Activated CD4-positive, alpha-beta memory T cell treated with anti-CD3 and anti-CD28 coated beads for 36 hours (primary cell): ENCODE measurements around the gene SH2D4B. TPM values are rescaled to one million over a fixed set of nuclear protein-coding genes. Genes with fewer than 3 reads are reported as not detected.

Source experiments
- CTCF ChIA-PET: fragments of 350-600 bp; sonication (Branson Sonifier 250); formaldehyde crosslinking; loops from one replicate; lab custom pipeline; 2021; ENCODE audit warnings: antibody characterized with exemption, inconsistent platforms; lab: Charles Lee
- POLR2A ChIA-PET: fragments of 350-600 bp; sonication (Branson Sonifier 250); formaldehyde crosslinking; loops from one replicate; lab custom pipeline; 2021; ENCODE audit warnings: antibody characterized with exemption; lab: Charles Lee
- DNase-seq: peaks from one replicate; pipeline ENCODE4 v3.0.0-alpha.2; 2020
- H3K27ac Mint-ChIP-seq: one replicate; pipeline ENCODE4 v1.8.0; 2021; ENCODE audit warnings: mixed read lengths
- H3K27me3 Mint-ChIP-seq: one replicate; pipeline ENCODE4 v1.8.0; 2021; ENCODE audit warnings: mixed read lengths
- H3K36me3 Mint-ChIP-seq: one replicate; pipeline ENCODE4 v1.8.0; 2021; ENCODE audit warnings: mixed read lengths
- H3K4me1 Mint-ChIP-seq: one replicate; pipeline ENCODE4 v1.8.0; 2021; ENCODE audit warnings: low read depth, mixed read lengths
- H3K4me3 Mint-ChIP-seq: one replicate; pipeline ENCODE4 v1.8.0; 2021; ENCODE audit warnings: mild to moderate bottlenecking, mixed read lengths
- H3K9me3 Mint-ChIP-seq: one replicate; pipeline ENCODE4 v1.8.0; 2021; ENCODE audit warnings: mixed read lengths
- intact Hi-C: fragments of 100-400 bp; cut with micrococcal nuclease; formaldehyde crosslinking; loops from one replicate; pipeline ENCODE4 v1.15.1; 2023
- total RNA-seq, 2 experiments: library from RNA; stranded (reverse); gene quantifications; one replicate each; pipeline ENCODE4 v1.2.3, GENCODE V29; 2021

The SH2D4B gene
- total RNA-seq, 2 experiments from 2014 or later = 0.12 TPM; not detected in 1

DNA sequence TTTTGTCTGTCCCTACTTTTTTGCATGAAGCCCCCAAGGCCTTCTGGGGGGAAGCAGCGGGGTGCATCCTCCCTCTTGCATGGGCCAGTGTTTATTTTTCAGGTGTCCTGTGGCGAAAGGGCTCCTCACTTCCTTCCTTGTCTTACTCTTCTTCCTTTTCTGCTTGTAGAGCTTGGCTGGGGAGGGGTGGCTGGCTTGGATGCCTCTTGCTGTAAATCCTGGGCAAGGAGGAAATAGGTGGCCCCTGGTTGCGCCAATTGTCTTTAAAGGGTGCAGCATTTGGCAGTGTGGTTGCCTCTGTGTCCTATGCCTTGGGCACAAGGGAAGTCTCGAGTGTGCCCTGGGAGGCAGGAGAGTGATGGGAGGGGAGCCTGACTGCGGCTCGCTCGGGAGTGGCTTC, 95.0 kb downstream of the SH2D4B start:
- Mint-ChIP-seq H3K36me3 (no peaks in the 10 kb centered on the region), H3K27me3 (no peaks in the 10 kb centered on the region), H3K4me1 (no peaks in the 10 kb centered on the region), H3K4me3 (no peak overlapping the region), H3K9me3 (no peaks in the 10 kb centered on the region), H3K27ac (no peak overlapping the region)
- intact Hi-C loops = no loop called here
- ChIA-PET CTCF (interaction anchor here (1.7 kb wide), 1 partner anchor 31 kb away, joined by 4 read pairs; no protein-coding TSS in a partner anchor), POLR2A (no interaction called here)
- no peak for DNase-seq

DNA sequence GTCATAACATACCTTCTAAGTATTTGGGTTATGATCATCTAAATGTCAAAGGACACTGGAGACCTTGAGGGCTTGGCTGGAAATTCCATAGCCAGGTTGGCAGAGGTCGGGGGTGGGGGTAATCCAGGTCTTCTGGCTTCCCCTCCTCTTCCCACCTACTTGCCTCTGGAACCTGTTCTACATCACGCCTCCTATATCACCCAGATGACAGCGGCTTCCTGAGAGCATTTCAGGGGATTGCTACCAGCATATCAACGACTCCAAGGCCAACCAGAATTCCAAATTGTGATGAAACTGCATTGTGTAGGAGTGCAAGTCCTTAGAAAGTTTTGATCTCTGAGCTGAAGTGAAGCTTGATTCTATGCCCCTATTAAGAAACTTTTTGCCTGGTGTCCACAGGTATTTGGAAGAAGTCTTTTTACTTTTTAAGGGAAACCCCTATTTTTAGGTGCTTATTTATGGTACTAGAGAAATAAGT, 95.7 kb downstream of the SH2D4B start:
- H3K4me1 Mint-ChIP-seq = no peaks in the 10 kb centered on the region
- H3K27me3 Mint-ChIP-seq = no peaks in the 10 kb centered on the region
- H3K4me3 Mint-ChIP-seq = no peak overlapping the region
- intact Hi-C loops = no loop called here
- POLR2A ChIA-PET = no interaction called here
- CTCF ChIA-PET = interaction anchor here (0.8 to 1.7 kb wide), 2 partner anchors 29 to 31 kb away, joined by 3 to 4 read pairs; no protein-coding TSS in a partner anchor
- no peak overlapping the region for H3K27ac Mint-ChIP-seq
- H3K36me3 Mint-ChIP-seq = no peaks in the 10 kb centered on the region
- DNase-seq = no peak
- no peaks in the 10 kb centered on the region for H3K9me3 Mint-ChIP-seq

DNA sequence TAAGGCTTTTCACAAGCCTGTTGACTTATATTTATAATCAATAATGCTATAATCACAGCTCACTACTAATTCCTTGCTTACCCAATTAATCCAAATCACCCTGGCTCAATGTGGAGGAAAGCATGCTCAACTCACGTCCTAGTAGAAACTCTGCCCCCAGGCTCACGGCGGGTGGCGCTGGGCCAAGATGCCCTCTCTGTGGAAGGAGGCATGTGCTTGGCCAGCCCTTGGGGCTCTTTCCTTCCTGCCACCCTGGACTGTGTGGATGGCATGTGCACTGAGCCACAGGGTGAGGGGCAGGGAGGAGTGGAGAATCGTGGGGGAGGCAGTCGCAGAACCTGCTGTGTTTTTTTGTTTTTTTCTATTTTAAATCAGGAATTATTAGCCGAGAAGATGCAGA, 96.2 kb downstream of the SH2D4B start:
- no peaks in the 10 kb centered on the region for H3K4me1 Mint-ChIP-seq
- no peaks in the 10 kb centered on the region for H3K9me3 Mint-ChIP-seq
- no peaks in the 10 kb centered on the region for H3K27me3 Mint-ChIP-seq
- no peak overlapping the region for H3K27ac Mint-ChIP-seq
- H3K4me3 Mint-ChIP-seq = no peak overlapping the region
- no peak for DNase-seq
- intact Hi-C loops = no loop called here
- ChIA-PET CTCF (interaction anchor here (0.8 to 1.7 kb wide), 2 partner anchors 29 to 30 kb away, joined by 3 to 4 read pairs; no protein-coding TSS in a partner anchor), POLR2A (no interaction called here)
- H3K36me3 Mint-ChIP-seq = no peaks in the 10 kb centered on the region

DNA sequence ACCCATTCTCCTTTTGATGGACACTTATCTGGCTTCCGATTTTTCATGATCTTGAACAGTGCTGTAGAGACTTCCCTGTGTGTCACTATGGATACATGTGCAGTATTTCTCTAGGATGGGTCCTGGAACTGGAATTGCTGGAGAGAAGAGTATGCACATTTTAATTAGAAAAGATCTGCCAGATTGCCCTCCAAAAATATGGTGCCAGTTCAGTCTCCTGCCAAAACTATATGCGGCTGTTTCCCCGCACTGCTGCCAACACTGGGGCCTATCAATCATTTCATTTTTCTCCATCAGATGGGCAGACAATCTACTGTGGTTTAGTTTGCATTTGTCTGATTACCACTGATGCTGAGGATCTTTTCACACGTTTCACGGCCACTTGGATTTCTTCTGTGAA, 105.0 kb downstream of the SH2D4B start:
- Mint-ChIP-seq H3K9me3 (no peaks in the 10 kb centered on the region), H3K4me3 (no peak overlapping the region), H3K4me1 (no peaks in the 10 kb centered on the region), H3K27ac (no peak overlapping the region), H3K36me3 (no peaks in the 10 kb centered on the region), H3K27me3 (peaks cover 25% of the 10 kb centered on the region)
- ChIA-PET CTCF (no interaction called here), POLR2A (no interaction called here)
- DNase-seq = no peak
- intact Hi-C loops = no loop called here

DNA sequence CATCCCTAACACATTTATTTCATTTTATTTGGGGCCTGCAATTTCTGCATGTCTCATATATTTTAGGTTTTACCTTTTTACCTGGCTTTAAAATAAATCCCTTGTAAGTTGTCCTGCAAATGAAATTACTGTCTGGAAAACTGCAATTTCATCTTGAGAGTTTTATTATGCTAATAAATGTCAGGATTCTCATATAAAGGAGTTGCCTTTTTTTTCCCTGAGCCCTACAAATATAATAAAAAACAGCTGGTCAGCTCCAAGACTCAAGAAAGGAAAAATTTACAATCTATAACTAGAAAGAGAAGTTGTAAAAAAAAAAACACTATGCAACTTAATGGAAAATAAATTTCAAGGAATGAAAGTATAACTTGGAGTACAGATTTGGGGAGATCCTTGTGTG, 108.7 kb downstream of the SH2D4B start:
- intact Hi-C loops = no loop called here
- Mint-ChIP-seq H3K9me3 (no peaks in the 10 kb centered on the region), H3K27ac (no peak overlapping the region), H3K4me3 (no peak overlapping the region), H3K4me1 (no peaks in the 10 kb centered on the region), H3K27me3 (peaks cover 14% of the 10 kb centered on the region), H3K36me3 (no peaks in the 10 kb centered on the region)
- ChIA-PET POLR2A (no interaction called here), CTCF (no interaction called here)
- DNase-seq = no peak

DNA sequence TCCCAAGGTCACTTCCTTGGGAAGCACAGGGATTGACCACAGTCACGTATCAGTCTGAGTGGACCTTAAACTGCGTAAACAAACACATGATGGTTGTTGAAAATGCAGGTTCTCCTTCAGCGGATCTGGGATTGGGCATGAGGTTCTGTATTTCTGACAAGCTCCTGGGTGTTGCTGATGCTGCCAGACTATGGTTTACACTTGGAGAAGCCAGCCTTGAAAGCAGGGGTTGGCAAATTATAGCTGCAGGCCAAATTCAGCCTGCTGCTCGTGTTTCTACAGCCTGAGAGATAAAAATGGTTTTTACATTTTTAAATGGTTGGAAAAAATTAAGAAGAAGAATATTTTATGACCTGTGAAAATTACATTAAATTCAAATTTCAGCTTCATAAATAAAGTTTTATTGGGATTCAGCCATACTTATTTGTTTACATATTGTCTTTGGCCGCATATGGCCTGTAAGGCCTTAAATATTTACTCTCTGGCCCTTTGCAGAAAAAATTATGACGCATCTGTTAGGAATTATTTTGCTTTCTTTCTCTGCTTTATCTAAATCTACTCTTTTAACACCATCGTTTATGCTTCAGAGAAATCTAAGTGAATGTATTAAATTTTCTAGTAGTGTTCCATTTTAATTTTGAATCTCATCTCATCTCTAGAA, 109.6 kb downstream of the SH2D4B start:
- H3K4me3 Mint-ChIP-seq = no peak overlapping the region
- H3K36me3 Mint-ChIP-seq = no peaks in the 10 kb centered on the region
- DNase-seq = no peak
- POLR2A ChIA-PET = no interaction called here
- H3K4me1 Mint-ChIP-seq = no peaks in the 10 kb centered on the region
- no peak overlapping the region for H3K27ac Mint-ChIP-seq
- H3K27me3 Mint-ChIP-seq = peaks cover 12% of the 10 kb centered on the region
- no peaks in the 10 kb centered on the region for H3K9me3 Mint-ChIP-seq
- intact Hi-C loops = no loop called here
- CTCF ChIA-PET = interaction anchor here (1.1 kb wide), 1 partner anchor 17 kb away, joined by 3 read pairs; no protein-coding TSS in a partner anchor

DNA sequence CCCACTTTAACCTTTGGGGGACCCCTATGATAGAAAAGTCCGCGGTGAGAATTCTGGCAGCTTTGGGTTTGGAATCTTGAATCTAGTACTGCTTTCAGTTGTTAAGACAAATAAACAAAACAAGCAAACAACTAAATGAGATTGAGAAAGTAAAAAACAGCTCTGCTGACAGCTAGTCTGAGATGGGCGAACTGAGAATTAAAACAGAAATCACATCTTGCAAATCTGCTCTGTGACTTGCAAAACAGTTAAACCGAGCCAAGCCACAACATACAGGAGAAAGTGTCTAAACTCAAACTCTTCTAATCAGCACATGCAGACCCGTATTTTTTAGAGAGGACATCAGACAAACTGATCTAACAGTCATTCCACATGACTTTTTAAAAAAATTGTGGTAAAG, 110.4 kb downstream of the SH2D4B start:
- Mint-ChIP-seq H3K9me3 (no peaks in the 10 kb centered on the region), H3K36me3 (no peaks in the 10 kb centered on the region), H3K4me3 (no peak overlapping the region), H3K27me3 (peaks cover 8% of the 10 kb centered on the region), H3K27ac (no peak overlapping the region), H3K4me1 (no peaks in the 10 kb centered on the region)
- no peak for DNase-seq
- CTCF ChIA-PET = interaction anchor here (1.1 kb wide), 1 partner anchor 16 kb away, joined by 3 read pairs; no protein-coding TSS in a partner anchor
- POLR2A ChIA-PET = no interaction called here
- intact Hi-C loops = no loop called here

DNA sequence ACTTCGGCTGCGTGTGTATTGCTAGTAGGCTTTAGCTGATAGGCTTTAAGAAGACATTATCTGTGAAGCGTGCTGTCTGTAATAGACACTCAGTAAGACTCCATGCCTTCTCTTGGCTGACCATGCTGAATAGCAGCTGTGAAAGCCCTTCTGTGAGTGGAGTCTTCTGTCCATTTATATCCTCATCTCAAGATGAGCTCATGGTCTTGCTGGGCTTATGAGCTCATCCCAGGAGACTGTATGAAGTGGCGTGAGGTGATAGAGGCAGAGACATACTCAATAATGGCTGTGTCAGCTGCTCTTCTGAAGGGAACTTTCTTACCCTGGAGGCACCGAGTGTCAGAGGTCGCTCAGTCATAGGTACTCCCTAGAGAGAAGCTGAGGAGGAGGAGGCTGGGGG, 111.5 kb downstream of the SH2D4B start:
- Mint-ChIP-seq H3K36me3 (no peaks in the 10 kb centered on the region), H3K9me3 (peaks cover 8% of the 10 kb centered on the region), H3K4me3 (no peak overlapping the region), H3K4me1 (no peaks in the 10 kb centered on the region), H3K27ac (no peak overlapping the region), H3K27me3 (peaks cover 5% of the 10 kb centered on the region)
- DNase-seq = no peak
- ChIA-PET POLR2A (no interaction called here), CTCF (interaction anchor here (1.4 kb wide), 1 partner anchor 14 kb away, joined by 4 read pairs; no protein-coding TSS in a partner anchor)
- intact Hi-C loops = no loop called here

DNA sequence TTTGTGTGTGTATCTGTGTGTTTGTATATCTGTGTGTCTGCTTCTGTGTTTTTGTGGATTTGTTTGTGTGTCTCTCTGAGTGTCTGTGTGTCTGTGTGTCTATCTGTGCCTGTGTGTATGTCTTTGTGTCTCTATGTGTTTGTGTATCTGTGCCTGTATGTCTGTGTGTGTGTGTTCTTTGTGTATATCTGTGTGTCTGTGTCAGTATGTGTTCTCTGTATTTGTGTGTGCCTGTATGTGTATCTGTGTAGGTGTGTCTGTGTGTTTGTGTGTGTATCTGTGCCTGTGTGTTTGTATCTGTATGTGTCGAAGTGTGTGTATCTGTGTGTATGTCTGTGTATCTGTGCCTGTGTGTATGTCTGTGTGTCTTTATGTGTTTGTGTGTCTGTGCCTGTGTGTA, 118.2 kb downstream of the SH2D4B start:
- CTCF ChIA-PET = no interaction called here
- POLR2A ChIA-PET = no interaction called here
- peaks cover 3% of the 10 kb centered on the region for H3K27me3 Mint-ChIP-seq
- H3K27ac Mint-ChIP-seq = no peak overlapping the region
- H3K4me1 Mint-ChIP-seq = no peaks in the 10 kb centered on the region
- peaks cover 10% of the 10 kb centered on the region for H3K9me3 Mint-ChIP-seq
- no peak for DNase-seq
- intact Hi-C loops = no loop called here
- H3K4me3 Mint-ChIP-seq = no peak overlapping the region
- H3K36me3 Mint-ChIP-seq = no peaks in the 10 kb centered on the region

DNA sequence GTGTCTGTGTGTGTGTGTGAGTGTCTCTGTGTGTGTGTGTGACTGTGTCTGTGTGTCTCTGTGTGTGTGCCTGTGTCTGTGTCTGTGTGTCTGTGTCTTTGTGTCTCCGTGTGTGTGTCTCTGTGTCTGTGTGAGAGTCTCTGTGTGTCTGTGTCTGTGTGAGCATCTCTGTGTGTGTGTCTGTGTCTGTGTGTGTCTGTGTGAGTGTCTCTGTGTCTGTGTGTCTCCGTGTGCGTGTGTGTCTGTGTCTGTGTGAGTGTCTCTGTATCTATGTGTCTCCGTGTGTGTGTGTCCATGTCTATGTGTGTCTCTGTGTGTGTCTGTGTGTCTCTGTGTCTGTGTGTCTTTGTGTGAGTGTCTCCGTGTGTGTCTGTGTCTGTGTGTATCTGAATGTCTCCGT, 120.4 kb downstream of the SH2D4B start:
- Mint-ChIP-seq H3K27ac (no peak overlapping the region), H3K36me3 (no peaks in the 10 kb centered on the region), H3K27me3 (peaks cover 13% of the 10 kb centered on the region), H3K9me3 (peaks cover 10% of the 10 kb centered on the region), H3K4me1 (peaks cover 4% of the 10 kb centered on the region), H3K4me3 (no peak overlapping the region)
- POLR2A ChIA-PET = no interaction called here
- CTCF ChIA-PET = no interaction called here
- intact Hi-C loops = no loop called here
- no peak for DNase-seq

DNA sequence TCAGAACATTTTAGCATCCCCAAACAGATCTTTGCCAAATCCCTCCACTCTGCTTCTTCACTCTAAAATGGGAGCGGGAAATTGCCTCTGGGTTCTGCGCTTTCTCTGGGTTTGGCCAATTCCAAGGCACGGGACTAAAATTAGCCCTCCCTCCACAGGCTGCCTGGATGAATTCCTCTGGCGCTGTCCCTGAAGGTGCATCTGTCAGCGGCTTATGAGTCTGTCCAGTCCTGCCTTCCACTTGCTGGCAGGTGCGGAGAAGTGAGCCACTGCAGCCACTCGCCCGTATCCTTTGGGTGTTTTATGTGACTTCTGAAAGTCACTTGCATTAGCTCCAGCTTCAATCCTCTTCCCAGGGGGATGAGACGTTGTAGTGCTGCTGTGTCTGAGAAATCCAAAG, 121.6 kb downstream of the SH2D4B start:
- H3K27ac Mint-ChIP-seq = no peak overlapping the region
- peaks cover 1% of the 10 kb centered on the region for H3K9me3 Mint-ChIP-seq
- H3K4me3 Mint-ChIP-seq = no peak overlapping the region
- H3K4me1 Mint-ChIP-seq = peaks cover 4% of the 10 kb centered on the region
- ChIA-PET POLR2A (no interaction called here), CTCF (no interaction called here)
- DNase-seq = no peak
- H3K36me3 Mint-ChIP-seq = no peaks in the 10 kb centered on the region
- peaks cover 13% of the 10 kb centered on the region for H3K27me3 Mint-ChIP-seq
- intact Hi-C loops = no loop called here

DNA sequence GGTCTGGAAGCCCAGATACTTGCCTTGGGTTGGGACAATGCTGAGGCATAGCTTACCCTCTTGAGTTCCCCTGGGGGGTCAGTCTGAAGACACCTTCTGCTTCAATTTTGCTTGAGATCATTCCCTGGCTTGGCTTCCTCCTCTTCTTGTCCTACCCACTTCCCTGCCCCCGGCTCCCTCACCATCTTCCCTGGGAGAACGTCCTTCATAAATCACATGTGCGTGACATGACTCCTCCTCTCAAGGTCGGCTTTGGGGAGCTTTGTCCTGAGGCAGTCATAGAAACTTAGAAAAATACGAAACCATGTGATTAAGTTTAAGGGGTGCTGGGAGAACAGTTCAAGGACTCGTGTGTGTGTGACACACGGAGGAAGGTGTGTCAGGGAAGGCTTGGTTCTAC, 122.6 kb downstream of the SH2D4B start:
- CTCF ChIA-PET = interaction anchor here (0.7 to 1.9 kb wide), 2 partner anchors 10 to 216 kb away, joined by 3 to 6 read pairs; no protein-coding TSS in a partner anchor

More for the DNA sequence above, 122.6 kb downstream of the SH2D4B start:
- intact Hi-C loops = loop anchor here (5.0 kb wide), 1 partner anchor 123 kb away; the partner anchor contains the start of gene SH2D4B
- Mint-ChIP-seq H3K36me3 (no peaks in the 10 kb centered on the region), H3K27me3 (peaks cover 15% of the 10 kb centered on the region), H3K4me1 (peaks cover 4% of the 10 kb centered on the region), H3K4me3 (no peak overlapping the region), H3K9me3 (no peaks in the 10 kb centered on the region), H3K27ac (no peak overlapping the region)
- POLR2A ChIA-PET = no interaction called here
- no peak for DNase-seq
